Brain microvascular endothelial cell (primary cell): Measurements from ENCODE around the gene KIF15.

ENCODE experiments used
- DNase-seq: peaks from one replicate; pipeline ENCODE4 v3.0.0-alpha.2; 2020
- H3K27ac ChIP-seq: fragments of 250-450 bp; sonication (Bioruptor Pico); 2 replicates; pipeline ENCODE4 v1.5.1; 2020; ENCODE audit warnings: mild to moderate bottlenecking, moderate library complexity
- H3K27me3 ChIP-seq: fragments of 250-450 bp; sonication (Bioruptor Pico); replicated peaks from 2 replicates; pipeline ENCODE4 v1.5.1; 2020; ENCODE audit warnings: mild to moderate bottlenecking
- H3K36me3 ChIP-seq: fragments of 250-450 bp; sonication (Bioruptor Pico); replicated peaks from 2 replicates; pipeline ENCODE4 v1.5.1; 2020; ENCODE audit warnings: mild to moderate bottlenecking
- H3K4me3 ChIP-seq: 2 replicates; pipeline ENCODE4 v1.5.1; 2011; ENCODE audit warnings: low read depth, mild to moderate bottlenecking, control low read depth, low read length, moderate library complexity
- in situ Hi-C: cut with HindIII; loops from 2 replicates; pipeline ENCODE4 v1.10.0; 2017; ENCODE audit warnings: low sequenced_read_pairs, low pct_ligation_motif_present
- TF ChIP-seq, protein P1 (sequence below): IDR thresholded peaks from 2 replicates; pipeline ENCODE4 v1.5.1; 2011; ENCODE audit warnings: low read depth, mild to moderate bottlenecking, moderate library complexity, low read length, control low read depth, inconsistent platforms; ENCODE audit errors: missing control alignments

KIF15 gene

DNA sequence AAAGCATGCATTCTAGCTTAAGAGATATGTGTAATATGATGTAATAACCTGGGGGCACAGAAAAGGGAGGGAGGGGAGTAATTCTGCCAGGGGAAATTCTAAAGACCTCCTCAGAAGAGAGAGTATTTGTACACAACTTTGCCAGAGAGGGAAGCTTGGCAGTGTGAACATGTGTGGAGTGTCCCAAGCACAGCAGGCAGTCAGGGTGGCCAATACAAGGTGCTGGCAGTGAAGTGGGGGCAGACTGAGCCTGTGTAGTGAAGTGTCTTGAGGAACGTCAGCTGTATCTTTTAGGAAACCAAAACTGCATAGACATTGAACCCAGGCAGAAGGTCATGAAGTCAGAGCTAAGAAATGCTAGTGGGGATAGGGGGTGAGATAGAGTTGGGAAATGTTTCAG is 70.4 kb downstream of the KIF15 start:
- DNase-seq, result no peak
- Histone ChIP-seq H3K4me3 (no peak overlapping the region), H3K27ac (no peak overlapping the region), H3K27me3 (no peaks in the 10 kb centered on the region), H3K36me3 (no peaks in the 10 kb centered on the region)
- in situ Hi-C loops, result no loop called here
- TF ChIP-seq, protein P1, sequence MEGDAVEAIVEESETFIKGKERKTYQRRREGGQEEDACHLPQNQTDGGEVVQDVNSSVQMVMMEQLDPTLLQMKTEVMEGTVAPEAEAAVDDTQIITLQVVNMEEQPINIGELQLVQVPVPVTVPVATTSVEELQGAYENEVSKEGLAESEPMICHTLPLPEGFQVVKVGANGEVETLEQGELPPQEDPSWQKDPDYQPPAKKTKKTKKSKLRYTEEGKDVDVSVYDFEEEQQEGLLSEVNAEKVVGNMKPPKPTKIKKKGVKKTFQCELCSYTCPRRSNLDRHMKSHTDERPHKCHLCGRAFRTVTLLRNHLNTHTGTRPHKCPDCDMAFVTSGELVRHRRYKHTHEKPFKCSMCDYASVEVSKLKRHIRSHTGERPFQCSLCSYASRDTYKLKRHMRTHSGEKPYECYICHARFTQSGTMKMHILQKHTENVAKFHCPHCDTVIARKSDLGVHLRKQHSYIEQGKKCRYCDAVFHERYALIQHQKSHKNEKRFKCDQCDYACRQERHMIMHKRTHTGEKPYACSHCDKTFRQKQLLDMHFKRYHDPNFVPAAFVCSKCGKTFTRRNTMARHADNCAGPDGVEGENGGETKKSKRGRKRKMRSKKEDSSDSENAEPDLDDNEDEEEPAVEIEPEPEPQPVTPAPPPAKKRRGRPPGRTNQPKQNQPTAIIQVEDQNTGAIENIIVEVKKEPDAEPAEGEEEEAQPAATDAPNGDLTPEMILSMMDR, result no peak

- no peak overlapping the region for H3K27ac ChIP-seq
- DNase-seq, result no peak
- no peaks in the 10 kb centered on the region for H3K27me3 ChIP-seq
- TF ChIP-seq, protein P1, result no peak
- H3K4me3 ChIP-seq, result no peak overlapping the region
- in situ Hi-C loops, result no loop called here
- no peaks in the 10 kb centered on the region for H3K36me3 ChIP-seq
Measured at GRCh38 chr3:44832965-44833364, 71.4 kb downstream of the KIF15 start.

DNA sequence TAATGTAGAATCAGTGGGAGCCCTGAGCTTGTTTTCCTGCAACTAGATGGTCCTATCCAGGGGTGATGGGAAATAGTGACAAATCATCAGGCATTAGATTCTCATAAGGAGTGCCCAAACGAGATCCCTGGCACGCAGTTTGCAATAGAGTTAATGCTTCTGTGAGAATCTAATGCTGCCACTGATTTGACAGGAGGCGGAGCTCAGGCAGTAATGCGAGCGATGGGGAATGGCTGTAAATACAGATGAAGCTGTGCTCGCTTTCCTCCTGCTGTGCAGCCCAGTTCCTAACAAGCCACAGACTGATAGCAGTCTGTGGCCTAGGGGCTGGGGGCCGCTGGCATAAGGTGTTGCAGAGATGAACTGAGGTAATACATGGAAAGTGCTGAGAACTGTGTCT is 71.8 kb downstream of the KIF15 start:
- no peak overlapping the region for H3K27ac ChIP-seq
- H3K27me3 ChIP-seq, result no peaks in the 10 kb centered on the region
- TF ChIP-seq, protein P1, result no peak
- in situ Hi-C loops, result no loop called here
- H3K4me3 ChIP-seq, result no peak overlapping the region
- no peaks in the 10 kb centered on the region for H3K36me3 ChIP-seq
- no peak for DNase-seq

DNA sequence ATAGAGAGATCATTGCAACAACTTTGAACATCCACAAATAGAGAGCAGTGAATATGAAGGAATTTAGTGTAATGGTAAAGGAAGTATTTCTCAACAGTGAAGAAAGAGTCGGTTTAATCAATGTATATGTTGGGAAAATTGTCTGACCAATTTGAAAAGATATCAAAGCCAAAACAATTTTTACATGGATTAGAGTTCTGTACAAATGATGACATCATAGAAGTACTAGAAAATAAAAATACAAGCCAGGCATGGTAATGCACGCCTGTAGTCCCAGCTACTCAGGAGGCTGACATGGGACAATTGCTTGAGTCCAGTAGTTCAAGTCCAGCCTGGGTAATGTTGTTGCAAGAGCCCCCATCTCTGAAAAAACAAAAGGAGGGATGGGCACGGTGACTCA is 74.1 kb downstream of the KIF15 start:
- in situ Hi-C loops, result no loop called here
- TF ChIP-seq, protein P1, result no peak
- Histone ChIP-seq H3K27me3 (no peaks in the 10 kb centered on the region), H3K4me3 (no peak overlapping the region), H3K36me3 (no peaks in the 10 kb centered on the region), H3K27ac (no peak overlapping the region)
- no peak for DNase-seq

DNA sequence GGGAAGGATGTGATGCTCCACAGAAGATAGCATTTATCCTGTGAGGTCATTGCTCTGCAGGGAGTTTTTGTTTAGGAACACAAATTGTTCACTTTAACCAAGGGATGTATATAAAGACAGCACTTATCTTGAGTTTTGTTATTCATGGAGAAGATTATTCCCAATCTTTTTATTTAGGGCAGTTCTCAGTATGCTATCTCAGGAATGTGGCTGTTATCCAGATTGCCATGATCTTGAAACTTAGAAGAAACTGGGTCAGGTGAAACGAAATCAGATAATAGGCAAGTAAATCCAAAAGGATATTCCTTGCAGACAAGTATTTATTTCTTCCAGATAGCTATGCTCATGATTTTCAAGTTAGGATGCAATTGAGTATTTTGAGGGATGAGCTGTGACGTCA is 80.8 kb downstream of the KIF15 start:
- DNase-seq, result no peak
- no peak overlapping the region for H3K27ac ChIP-seq
- no peak overlapping the region for H3K4me3 ChIP-seq
- no peaks in the 10 kb centered on the region for H3K27me3 ChIP-seq
- TF ChIP-seq, protein P1, result no peak
- no peaks in the 10 kb centered on the region for H3K36me3 ChIP-seq
- in situ Hi-C loops, result no loop called here

GRCh38 chr3:44845528-44846520 is 84.2 kb downstream of the KIF15 start:
- Histone ChIP-seq H3K4me3 (no peak overlapping the region), H3K27me3 (no peaks in the 10 kb centered on the region), H3K27ac (no peak overlapping the region), H3K36me3 (no peaks in the 10 kb centered on the region)
- TF ChIP-seq, protein P1, result no peak
- DNase-seq, result peak; percentile 57
- in situ Hi-C loops, result no loop called here
